ENCODE measurements around the gene BBOX1.
"Not testable (repeated sequence)": the region's sequence is repeated elsewhere in the genome, so short reads cannot be mapped to it uniquely, and the experiment has no call there.

BBOX1 gene

DNA sequence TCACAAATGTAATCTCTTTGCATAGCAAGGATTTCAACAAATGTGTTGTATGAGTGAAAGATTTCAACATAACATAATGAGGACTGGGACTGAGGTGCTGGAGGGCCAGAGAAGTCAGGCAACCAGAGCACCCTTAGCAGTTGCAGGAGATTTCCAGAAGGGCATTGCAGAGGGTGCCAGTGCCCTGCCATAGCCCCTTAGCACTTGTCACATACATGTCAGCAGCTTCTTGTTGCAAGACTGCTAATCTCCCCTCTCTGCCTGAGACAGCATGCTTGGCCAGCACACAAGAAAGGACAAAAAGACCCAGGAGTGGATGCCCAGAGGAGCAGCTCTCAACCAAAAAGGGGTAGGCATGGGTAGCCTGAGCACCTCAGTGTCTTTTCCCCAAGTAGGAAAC lies 43.2 kb downstream of the BBOX1 start:
- DNase-seq (ENCODE audit: low read depth), result no peak

DNA sequence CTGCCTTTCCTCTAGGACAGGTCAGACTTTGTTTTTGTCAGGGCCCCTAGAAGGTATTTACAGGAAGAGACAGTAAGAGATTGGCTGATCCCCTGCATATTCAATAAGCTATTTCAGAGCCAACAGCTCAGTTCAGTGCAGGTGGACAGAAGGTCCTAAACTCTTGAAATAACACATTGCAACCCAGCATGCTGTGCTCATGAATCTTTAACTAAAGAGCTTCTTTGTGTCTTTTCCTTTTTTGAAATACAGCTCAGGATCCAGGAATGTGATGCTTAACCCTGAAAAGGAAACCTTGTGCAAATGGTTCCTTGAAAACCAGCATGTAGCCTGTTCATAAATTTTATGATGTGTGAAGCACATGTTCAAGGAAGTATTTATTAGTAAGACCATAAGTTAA lies 43.9 kb downstream of the BBOX1 start:
- DNase-seq (ENCODE audit: low read depth), result no peak

DNA sequence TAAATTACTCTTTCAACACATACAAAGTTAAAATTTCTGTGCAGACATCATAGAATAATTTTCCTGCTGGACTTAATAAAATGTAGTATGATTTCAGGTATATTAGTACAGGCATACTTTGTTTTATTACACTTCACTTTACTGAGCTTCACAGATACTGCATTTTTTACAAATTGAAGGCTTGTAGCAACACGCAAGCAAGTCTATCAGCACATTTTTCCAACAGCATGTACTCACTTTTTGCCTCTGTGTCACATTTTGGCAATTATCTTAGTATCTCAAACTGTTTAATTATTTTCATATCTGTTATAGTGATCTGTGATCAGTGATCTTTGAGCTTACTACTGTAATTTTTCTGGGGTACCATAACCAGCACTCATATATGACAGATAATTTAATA lies 44.5 kb downstream of the BBOX1 start:
- no peak for DNase-seq (ENCODE audit: low read depth)

DNA sequence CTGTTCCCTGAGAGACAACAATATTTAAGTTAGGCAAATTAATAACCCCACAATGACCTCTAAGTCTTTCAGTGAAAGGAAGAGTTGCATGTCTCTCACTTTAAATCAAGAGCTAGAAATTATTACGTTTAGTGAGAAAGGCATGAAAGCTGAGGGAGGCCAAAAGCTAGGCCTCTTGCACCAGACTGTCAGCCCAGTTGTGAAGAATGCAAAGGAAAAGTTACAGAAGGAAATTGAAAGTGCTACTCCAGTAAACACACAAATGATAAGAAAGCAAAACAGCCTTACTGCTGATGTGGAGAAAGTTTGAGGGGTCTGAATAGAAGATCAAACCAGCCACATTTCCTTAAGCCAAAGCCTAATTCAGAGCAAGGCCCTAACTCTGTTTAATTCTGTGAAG lies 45.0 kb downstream of the BBOX1 start:
- no peak for DNase-seq (ENCODE audit: low read depth)

DNA sequence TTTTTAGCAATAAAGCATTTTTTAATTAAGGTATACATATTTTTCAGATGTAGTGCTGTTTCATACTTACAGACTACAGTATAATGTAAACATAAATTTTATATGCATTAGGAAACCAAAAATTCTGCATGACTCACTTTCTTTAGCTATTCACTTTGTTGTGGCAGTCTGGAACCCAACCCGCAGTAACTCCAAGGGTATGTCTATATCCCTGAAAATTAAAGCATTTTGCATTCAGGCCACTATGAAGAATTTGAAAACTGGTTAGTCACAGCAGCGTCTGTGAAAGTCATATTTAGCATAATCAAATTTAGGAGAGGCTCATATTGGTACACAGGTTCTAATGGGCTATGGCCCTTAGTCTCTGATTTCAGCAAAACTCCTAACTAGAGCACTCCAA lies 46.8 kb downstream of the BBOX1 start:
- no peak for DNase-seq (ENCODE audit: low read depth)

DNA sequence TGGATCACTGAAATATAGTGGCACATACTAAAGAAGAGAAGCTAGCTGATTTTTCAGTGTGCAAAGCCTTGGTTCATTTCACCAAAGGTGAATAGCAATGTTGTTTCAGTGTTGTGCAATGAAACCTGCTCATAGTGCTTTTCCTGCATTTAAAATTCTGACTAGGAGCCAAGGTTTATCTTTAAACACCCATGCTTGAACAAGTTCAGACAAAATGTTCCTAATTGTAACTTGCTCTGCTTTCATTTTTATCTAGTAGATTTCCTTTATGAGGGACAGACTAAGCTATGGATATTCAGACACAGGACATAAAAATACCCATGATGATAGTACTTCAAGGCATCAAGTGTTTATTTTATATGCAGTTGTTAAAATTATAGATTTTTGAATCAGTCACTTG lies 47.7 kb downstream of the BBOX1 start:
- DNase-seq (ENCODE audit: low read depth), result no peak

DNA sequence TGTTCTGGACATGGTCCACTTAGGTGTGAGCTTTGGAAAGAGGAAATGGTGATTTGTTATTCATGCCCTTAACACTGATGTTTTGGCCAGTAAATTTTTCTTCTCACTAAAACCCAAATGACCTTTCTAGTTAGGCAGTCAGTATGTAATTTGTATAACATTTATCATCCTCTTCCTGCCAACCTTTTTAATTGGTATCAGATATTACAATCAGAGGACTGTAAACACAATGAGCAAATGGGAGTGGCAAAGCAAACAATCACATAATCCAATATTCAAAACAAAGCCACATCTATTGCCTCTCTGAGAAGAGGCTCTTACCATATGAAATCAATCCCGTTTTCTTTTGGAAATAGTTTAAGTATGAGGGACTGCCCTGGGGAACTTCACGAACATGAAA lies 49.1 kb downstream of the BBOX1 start:
- DNase-seq (ENCODE audit: low read depth), result no peak

DNA sequence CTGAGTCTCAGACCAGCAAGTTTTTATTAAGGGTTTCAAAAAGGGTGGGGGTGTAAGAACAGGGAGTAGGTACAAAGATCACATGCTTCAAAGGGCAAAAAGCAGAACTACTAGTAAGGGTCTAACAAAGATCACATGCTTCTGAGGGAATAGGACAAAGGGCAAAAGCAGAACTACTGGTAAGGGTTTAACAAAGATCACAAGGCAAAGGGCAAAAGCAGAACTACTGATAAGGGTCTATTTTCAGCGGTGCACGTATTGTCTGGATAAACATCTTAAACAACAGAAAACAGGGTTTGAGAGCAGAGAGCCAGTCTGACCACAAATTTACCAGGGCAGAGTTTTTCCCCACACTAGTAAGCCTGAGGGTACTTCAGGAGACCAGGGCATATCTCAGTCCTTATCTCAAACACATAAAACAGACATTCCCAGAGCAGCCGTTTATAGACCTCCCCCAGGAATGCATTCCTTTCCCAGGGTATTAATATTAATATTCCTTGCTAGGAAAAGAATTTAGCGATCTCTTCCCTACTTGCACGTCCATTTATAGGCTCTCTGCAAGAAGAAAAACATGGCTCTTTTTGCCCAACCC lies 49.8 kb downstream of the BBOX1 start:
- DNase-seq (ENCODE audit: low read depth), result not testable (repeated sequence)

DNA sequence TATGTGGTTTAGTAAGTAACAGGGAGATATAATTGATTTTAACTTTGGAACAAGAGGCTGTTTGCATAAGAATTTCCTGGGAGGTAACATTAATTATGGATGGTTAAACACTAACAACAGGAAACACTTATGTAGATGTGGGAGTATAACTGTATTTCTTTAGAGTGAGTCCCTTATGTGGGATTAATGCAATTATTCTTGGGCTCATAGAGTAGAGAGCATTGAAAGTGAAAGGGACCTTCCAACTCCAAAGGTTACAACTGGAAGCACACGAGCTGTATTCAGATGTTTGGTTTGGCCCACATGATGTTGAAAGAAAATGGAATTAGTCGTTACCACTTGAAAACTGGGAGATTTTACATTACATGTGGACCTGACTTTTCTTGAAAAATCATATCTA lies 53.5 kb downstream of the BBOX1 start:
- DNase-seq (ENCODE audit: low read depth), result no peak

DNA sequence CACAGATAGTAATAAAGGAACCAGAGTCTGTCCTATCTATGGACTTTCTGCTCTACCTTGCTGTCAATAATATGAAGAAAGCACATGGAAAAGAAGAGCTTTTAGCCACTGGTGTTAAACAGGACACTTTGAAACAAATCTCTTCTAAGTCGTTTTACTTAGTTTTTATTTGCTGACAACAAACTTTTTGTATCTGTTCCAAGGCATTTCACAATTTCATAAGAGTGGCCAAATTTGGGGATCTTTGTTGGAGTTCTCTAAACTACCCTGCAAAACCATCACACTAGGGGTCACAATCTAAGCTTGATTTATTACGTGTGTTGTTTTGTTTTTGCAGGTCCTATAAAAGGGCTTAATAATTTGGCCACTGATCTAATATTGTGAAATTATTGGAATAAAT lies 54.4 kb downstream of the BBOX1 start:
- DNase-seq (ENCODE audit: low read depth), result no peak

DNA sequence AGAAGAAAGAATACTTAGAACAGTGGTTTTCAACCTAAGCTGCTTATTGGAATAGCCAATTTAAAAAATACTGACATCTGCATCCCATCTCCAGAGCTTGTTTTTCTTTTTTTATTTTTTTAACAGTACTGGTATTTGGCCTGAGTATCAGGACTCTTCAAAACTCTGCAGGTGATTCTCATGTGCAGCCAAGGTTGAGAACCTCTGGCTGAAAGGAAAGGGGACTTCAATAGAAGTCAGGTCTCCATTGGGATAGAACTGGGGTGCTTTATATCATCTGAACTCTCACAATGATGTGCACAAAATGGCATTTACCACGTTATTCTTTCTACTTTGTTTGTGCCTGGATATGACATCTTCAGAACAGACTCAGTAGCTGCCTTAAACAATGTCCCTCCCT lies 55.3 kb downstream of the BBOX1 start:
- DNase-seq (ENCODE audit: low read depth), result no peak

DNA sequence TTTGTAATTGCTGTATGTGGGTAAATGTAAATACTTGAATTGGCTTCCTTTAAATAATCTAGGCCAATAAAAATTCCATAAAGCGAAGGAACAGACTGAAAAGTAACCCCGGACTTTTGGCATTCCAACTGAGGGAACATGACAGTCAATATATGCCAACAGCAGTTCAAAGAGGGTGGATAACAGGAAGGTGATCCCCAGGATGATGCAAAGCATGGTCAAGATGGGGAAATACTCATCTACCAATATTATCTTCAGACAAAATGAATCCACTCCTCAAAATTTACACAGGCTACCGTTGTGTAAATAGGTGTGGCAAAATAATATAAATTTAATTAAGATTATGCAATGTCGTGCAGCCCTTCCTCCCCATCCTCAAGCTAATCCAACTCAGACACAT lies 56.9 kb downstream of the BBOX1 start:
- DNase-seq (ENCODE audit: low read depth), result no peak

DNA sequence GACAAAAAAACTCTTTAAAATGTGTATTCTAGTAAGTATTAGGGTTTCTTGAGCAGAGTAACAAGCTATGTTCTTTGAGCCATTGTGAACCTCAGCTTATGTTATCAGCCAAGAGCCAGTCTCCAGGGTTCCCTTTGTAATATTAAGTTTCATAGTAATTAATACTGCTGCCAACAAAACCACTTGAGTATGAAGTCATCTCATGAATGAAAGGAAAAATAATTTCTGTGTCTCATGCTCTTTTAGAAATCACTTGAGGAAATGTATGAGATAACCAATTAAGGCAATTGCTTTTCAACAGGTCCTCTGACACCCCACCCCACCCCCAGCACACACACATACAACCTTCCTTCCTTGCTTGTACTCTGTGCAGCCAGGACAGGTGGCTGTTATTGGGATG lies 59.9 kb downstream of the BBOX1 start:
- peak; percentile 44 for DNase-seq (ENCODE audit: low read depth)

DNA sequence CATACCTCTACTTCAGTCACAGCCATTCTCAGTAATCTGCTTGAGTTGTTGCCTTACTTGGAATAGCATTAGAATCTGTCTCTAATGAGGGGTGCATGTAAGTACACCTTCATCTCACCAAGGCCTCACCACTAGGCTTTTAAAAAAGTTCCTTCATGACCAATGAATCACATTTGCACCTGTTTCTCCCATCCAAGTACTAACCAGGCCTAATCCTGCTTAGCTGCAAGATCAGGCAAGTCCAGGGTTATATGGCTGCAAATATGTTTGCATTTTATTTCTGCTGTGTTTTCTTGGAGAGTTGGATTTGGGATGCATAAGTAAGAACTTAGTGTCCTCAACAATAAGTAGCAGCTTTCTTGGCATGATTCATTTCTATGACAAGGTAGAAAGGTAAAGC lies 66.9 kb downstream of the BBOX1 start:
- no peak for DNase-seq (ENCODE audit: low read depth)

DNA sequence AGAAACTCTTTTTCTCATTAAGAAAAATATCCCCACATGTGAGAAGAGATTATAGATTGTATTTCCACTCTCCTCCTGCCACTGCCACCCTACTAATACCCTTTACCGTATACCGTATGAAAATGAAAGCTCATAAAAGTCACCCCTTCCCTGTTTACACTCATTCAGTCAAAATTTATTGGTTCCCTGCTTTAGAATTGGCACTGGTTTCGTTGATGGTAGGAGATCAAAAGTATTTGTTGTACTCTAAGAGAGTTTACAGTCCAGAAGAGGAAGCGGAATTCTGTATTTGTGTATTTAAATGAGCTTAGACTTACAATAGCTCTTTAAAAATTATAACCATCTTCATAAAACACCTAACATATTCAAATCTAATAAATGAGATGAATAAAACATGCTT lies 68.2 kb downstream of the BBOX1 start:
- DNase-seq (ENCODE audit: low read depth), result no peak

DNA sequence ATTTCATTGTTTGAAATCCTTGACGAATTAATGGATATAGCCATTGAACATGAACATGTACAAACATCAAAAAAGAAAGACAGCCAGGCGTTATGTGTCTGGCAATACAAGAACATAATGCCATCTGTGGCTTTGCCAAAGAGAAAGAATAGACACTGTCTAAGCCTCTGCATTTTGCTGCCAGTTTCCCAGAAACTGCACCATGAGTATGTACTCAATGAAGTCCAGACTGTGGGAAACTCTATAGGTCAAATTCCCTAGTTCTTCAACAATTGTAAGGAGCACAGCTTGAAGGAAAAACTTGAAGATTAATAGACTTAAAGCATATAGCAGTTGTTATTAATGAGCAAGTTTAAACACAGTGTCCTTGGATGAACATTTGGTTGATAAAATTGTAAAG lies 71.3 kb downstream of the BBOX1 start:
- DNase-seq (ENCODE audit: low read depth), result no peak

DNA sequence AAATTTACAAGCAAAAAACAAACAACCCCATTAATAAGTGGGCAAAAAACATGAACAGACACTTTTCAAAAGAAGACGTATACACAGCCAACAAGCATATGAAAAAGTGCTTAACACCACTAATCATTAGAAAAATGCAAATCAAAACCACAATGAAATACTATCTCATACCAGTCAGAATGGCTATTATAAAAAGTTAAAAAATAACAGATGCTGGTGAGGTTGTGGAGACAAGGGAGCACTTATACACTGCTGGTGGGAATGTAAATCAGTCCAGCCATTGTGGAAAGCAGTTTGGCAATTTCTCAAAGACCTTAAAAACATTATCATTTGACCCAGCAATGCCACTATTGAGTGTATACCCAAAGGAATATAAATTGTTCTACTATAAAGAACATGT lies 72.3 kb downstream of the BBOX1 start:
- no peak for DNase-seq (ENCODE audit: low read depth)

DNA sequence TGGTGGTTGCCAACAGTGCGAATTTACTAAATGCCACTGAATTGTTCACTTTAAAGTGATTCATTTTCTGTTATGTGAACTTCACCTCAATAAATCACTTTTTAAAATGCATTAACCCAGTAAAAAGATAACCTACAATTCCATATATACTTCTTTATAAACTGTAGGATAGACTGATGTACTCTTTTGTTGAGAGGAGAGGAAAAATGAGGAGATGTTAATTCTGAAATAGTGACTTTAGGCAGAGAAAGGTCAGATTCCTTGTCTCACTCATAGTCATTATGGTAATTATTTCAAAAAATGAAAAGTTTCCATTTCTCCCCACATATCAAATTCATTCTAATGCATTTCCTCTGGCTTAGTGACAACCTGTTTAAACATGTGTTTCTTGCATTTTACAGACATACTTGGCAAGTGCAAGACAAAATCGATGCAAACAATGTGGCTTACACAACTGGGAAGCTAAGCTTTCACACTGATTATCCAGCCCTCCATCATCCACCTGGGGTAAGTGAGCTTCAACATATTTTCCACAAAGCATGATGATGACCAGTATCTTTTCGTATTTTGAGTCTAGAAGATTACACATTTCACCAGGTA lies 74.5 kb downstream of the BBOX1 start:
- DNase-seq (ENCODE audit: low read depth), result no peak

DNA sequence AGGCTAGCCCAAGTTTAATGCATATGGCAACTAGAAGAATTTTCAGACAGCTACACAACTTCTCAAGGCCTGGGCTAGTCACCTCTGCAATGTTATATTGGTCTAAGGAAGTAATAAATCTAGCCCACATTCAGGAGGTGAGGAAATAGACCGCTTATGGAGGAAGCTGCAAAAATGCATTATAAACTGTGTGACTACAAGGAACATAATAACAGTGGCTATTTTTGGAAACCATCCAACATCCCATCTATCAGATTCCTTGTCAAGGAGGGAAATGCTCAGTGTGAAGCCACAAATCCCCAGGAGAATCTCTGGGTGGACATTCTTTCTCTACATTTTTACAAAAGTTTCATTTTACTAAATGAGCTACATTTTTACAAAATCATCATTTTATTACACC lies 76.1 kb downstream of the BBOX1 start:
- DNase-seq (ENCODE audit: low read depth), result peak; percentile 23

DNA sequence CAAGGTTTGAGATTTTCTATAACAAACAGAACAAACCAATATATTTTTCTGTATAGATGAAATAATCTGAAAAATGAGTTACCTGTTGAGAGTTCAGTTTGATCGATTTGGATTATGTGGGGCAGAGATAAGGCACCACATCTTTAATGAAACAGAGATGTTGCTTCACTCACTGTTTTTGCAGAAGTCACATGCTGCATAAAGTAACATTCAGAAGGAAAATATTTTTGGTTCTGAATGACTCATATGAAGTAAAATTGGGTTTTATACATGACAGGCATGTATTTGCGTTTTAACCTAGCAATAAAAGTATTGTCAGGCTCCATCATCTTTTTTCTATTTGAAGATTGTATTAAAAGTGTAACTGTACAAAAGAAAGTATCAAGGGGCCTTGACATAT lies 77.8 kb downstream of the BBOX1 start:
- peak; percentile 11 for DNase-seq (ENCODE audit: low read depth)

DNA sequence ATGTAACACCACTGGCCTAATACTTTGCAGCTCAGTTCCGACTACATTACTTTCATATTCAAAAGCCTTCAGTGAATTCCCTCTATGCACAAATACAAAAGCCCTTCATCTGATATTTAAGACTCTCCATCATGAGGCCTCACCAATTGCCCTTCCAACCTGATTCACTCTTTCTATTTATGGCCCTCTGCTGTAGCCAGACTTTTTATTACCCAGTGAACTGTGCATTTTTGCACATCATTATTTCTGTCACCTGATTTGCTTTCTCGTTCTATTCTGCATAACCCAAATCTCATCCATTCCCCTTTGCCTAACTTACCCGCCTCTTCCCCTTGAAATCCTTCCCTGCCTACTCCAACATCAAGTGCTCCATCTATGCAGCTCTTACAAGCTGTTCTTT lies 78.3 kb downstream of the BBOX1 start:
- DNase-seq (ENCODE audit: low read depth), result no peak

DNA sequence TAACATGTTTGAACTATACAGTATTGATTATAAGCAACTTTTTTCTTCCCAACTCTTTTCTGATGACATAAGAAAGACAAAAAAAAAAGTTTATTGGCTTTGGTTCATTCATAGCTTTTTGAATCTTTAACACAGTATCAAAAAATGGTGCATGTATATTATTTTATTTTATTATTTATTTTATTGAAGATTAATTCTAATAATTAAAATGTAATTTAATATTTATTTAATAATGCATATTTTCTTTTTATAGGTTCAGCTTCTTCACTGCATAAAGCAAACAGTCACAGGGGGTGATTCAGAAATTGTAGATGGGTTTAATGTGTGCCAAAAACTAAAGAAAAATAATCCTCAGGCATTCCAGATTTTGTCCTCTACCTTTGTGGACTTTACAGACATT lies 78.8 kb downstream of the BBOX1 start:
- DNase-seq (ENCODE audit: low read depth), result no peak

DNA sequence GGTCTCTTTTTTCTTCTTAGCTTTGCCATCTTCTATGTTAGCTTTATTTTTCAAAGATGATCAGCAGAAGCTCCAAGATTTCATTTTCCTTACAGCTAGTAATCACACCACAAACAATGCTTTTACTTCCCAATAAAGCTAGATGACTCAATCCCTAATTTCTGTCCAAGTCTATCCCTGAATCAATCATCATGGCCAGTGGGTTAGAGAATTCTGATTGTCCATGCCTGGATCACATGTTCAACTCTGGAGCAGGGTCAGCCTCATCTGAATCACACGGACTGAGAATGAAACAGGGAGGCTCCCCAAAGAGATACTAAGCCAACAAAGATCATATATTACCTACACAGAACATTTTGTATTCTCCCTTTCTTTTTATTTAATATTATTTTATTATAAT lies 79.6 kb downstream of the BBOX1 start:
- DNase-seq (ENCODE audit: low read depth), result no peak

DNA sequence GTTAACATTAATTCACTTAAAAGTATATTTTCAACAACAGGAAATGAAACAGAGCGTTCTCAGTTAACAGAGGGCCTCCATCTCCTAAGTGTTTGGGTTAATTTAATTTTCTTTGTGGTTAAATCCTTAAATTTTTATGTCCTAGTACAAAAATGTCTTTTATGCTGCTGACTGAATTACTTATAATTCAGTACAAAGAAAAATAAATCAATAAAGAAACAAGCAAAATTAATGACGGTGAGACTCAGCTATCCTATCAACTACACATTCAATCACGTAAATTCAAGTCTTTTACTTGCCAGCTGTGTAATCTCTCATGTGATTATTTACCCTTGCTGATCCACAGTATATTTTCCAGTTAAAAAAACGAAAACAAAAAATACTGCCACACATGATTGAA lies 81.4 kb downstream of the BBOX1 start:
- DNase-seq (ENCODE audit: low read depth), result no peak
